Measurements from ENCODE around the gene DCHS2.

The DCHS2 gene

GRCh38 chr4:154439224-154439623, 52.4 kb downstream of the DCHS2 start:
- H3K36me3 ChIP-seq = no peaks in the 10 kb centered on the region
- TF ChIP-seq CTCF (IDR thresholded peaks at IDR 0.05) = no peak

DNA sequence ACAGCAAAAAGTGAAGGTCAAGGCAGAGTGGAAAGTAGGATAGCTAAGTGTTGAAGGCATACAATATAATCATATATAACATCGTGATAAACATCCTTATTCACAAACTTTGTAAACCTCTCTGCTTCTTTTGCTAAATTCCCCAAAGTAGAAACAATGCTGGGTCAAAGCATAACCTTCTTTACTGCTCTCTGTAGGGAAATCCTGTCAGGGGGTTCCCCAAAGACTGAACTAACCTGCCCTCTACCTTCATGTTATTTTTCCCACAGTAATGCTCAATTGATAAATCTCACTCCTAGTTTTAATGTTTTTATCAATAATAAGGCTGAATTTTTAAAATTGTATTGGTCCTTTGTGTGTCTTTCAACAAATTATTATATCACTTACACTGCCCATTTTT, 55.7 kb downstream of the DCHS2 start:
- TF ChIP-seq CTCF (IDR thresholded peaks at IDR 0.05) = no peak
- H3K36me3 ChIP-seq = no peaks in the 10 kb centered on the region

More at GRCh38 chr4:154439224-154439623, 52.4 kb downstream of the DCHS2 start:
- Histone ChIP-seq H3K27ac (no peak overlapping the region), H3K27me3 (no peaks in the 10 kb centered on the region), H3K4me3 (ENCODE audit: low read depth in 1 of 2, low read length in 1 of 2) (no peak overlapping the region), H3K4me1 (ENCODE audit: control insufficient read depth in 1 of 2, insufficient read depth in 1 of 2, low read depth in 1 of 2, low read length in 1 of 2) (no peaks in the 10 kb centered on the region), H3K9me3 (no peaks in the 10 kb centered on the region)

GRCh38 chr4:154433543-154433942, 58.1 kb downstream of the DCHS2 start:
- Histone ChIP-seq H3K4me3 (ENCODE audit: low read depth in 1 of 2, low read length in 1 of 2) (no peak overlapping the region), H3K9me3 (no peaks in the 10 kb centered on the region), H3K4me1 (ENCODE audit: control insufficient read depth in 1 of 2, insufficient read depth in 1 of 2, low read depth in 1 of 2, low read length in 1 of 2) (no peaks in the 10 kb centered on the region), H3K27me3 (no peaks in the 10 kb centered on the region), H3K27ac (no peak overlapping the region), H3K36me3 (no peaks in the 10 kb centered on the region)
- no peak for TF ChIP-seq CTCF (IDR thresholded peaks at IDR 0.05)

More for the DNA sequence above, 55.7 kb downstream of the DCHS2 start:
- H3K27me3 ChIP-seq = no peaks in the 10 kb centered on the region
- H3K4me1 ChIP-seq (ENCODE audit: control insufficient read depth in 1 of 2, insufficient read depth in 1 of 2, low read depth in 1 of 2, low read length in 1 of 2) = no peaks in the 10 kb centered on the region
- H3K27ac ChIP-seq = no peak overlapping the region
- H3K9me3 ChIP-seq = no peaks in the 10 kb centered on the region
- H3K4me3 ChIP-seq (ENCODE audit: low read depth in 1 of 2, low read length in 1 of 2) = no peak overlapping the region

- Histone ChIP-seq H3K4me3 (ENCODE audit: low read depth in 1 of 2, low read length in 1 of 2) (no peak overlapping the region), H3K4me1 (ENCODE audit: control insufficient read depth in 1 of 2, insufficient read depth in 1 of 2, low read depth in 1 of 2, low read length in 1 of 2) (no peaks in the 10 kb centered on the region), H3K27ac (no peak overlapping the region), H3K36me3 (no peaks in the 10 kb centered on the region), H3K27me3 (no peaks in the 10 kb centered on the region), H3K9me3 (no peaks in the 10 kb centered on the region)
- TF ChIP-seq CTCF (IDR thresholded peaks at IDR 0.05) = no peak
These were observed 62.4 kb downstream of the DCHS2 start for GRCh38 chr4:154429176-154429575.

DNA sequence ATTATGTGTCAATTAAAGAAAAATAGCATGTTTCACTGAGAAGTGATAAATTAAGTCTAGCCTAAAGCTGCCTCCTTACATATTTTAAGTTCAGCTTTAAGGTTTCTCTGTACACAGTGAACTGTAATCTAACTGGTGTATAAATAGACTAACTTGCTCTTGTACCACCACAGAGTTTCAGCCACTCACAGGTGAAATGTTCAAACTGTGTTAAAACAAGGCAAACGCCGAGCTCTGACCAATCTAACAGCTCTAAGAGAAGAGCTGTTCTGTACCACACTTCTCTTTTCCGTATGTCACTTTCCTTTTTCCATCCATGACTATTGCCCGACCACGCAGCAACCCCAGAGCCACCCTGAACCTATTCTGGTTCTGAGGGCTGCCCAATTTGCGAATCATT, 64.5 kb downstream of the DCHS2 start:
- no peak for TF ChIP-seq CTCF (IDR thresholded peaks at IDR 0.05)
- no peak overlapping the region for H3K27ac ChIP-seq
- H3K27me3 ChIP-seq = no peaks in the 10 kb centered on the region
- H3K36me3 ChIP-seq = no peaks in the 10 kb centered on the region
- H3K4me3 ChIP-seq (ENCODE audit: low read depth in 1 of 2, low read length in 1 of 2) = no peak overlapping the region
- H3K9me3 ChIP-seq = no peaks in the 10 kb centered on the region
- no peaks in the 10 kb centered on the region for H3K4me1 ChIP-seq (ENCODE audit: control insufficient read depth in 1 of 2, insufficient read depth in 1 of 2, low read depth in 1 of 2, low read length in 1 of 2)

DNA sequence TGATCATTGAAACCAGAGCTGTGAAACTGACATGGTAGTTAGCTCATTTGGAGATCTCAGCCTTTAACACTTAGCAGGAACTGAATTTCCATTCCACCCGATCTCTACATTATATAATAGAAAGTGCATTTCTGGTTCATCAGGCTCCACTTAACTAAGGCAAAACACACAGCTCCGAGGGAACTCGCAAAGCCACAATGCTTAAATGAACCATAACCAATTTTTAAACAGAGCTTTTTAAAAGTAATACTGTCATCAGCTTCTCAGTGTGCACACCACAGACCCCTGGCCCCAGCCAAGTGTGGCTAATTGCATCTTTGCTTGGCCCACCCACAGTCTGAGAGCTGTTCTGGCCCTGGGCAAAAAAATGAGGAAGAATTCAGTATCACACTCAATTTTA, 66.1 kb downstream of the DCHS2 start:
- H3K4me1 ChIP-seq (ENCODE audit: control insufficient read depth in 1 of 2, insufficient read depth in 1 of 2, low read depth in 1 of 2, low read length in 1 of 2) = no peaks in the 10 kb centered on the region
- TF ChIP-seq CTCF (IDR thresholded peaks at IDR 0.05) = no peak
- no peaks in the 10 kb centered on the region for H3K9me3 ChIP-seq
- no peak overlapping the region for H3K27ac ChIP-seq
- no peaks in the 10 kb centered on the region for H3K27me3 ChIP-seq
- no peaks in the 10 kb centered on the region for H3K36me3 ChIP-seq
- H3K4me3 ChIP-seq (ENCODE audit: low read depth in 1 of 2, low read length in 1 of 2) = no peak overlapping the region
